Measurements from ENCODE around the gene NCS1. TPM values are rescaled to one million over a fixed set of nuclear protein-coding genes. Genes with fewer than 3 reads are reported as not detected.

Gene NCS1
- total RNA-seq, 1 donor from 2014 or later = 312 TPM

GRCh38 chr9:130241198-130241535 lies 69.0 kb downstream of the NCS1 start:
- H3K36me3 Mint-ChIP-seq (ENCODE audit: unreplicated experiment) = no peaks in the 10 kb centered on the region
- peaks cover 7% of the 10 kb centered on the region for H3K9me3 Mint-ChIP-seq (ENCODE audit: unreplicated experiment)
- no peak for TF ChIP-seq CTCF (IDR thresholded peaks at IDR 0.05; ENCODE audit: partially characterized antibody, unreplicated experiment)
- no peak for DNase-seq
- H3K4me3 Mint-ChIP-seq (ENCODE audit: unreplicated experiment) = no peak overlapping the region
- H3K27ac Mint-ChIP-seq (ENCODE audit: unreplicated experiment) = no peak overlapping the region
- peaks cover 21% of the 10 kb centered on the region for H3K4me1 Mint-ChIP-seq (ENCODE audit: low read depth, unreplicated experiment)
- H3K27me3 Mint-ChIP-seq (ENCODE audit: unreplicated experiment) = peaks cover 9% of the 10 kb centered on the region

GRCh38 chr9:130242270-130243014 lies 70.2 kb downstream of the NCS1 start:
- Mint-ChIP-seq H3K27me3 (ENCODE audit: unreplicated experiment) (peaks cover 9% of the 10 kb centered on the region), H3K27ac (ENCODE audit: unreplicated experiment) (peak overlapping the region; percentile 62), H3K4me3 (ENCODE audit: unreplicated experiment) (peak overlapping the region; percentile 55), H3K9me3 (ENCODE audit: unreplicated experiment) (peaks cover 7% of the 10 kb centered on the region), H3K36me3 (ENCODE audit: unreplicated experiment) (no peaks in the 10 kb centered on the region), H3K4me1 (ENCODE audit: low read depth, unreplicated experiment) (peaks cover 19% of the 10 kb centered on the region)
- DNase-seq = no peak
- no peak for TF ChIP-seq CTCF (IDR thresholded peaks at IDR 0.05; ENCODE audit: partially characterized antibody, unreplicated experiment)

GRCh38 chr9:130243015-130243881 lies 71.0 kb downstream of the NCS1 start:
- H3K9me3 Mint-ChIP-seq (ENCODE audit: unreplicated experiment) = peaks cover 7% of the 10 kb centered on the region
- no peaks in the 10 kb centered on the region for H3K36me3 Mint-ChIP-seq (ENCODE audit: unreplicated experiment)
- H3K27ac Mint-ChIP-seq (ENCODE audit: unreplicated experiment) = peak overlapping the region; percentile 62
- peak; percentile 99 for TF ChIP-seq CTCF (IDR thresholded peaks at IDR 0.05; ENCODE audit: partially characterized antibody, unreplicated experiment)
- peak; percentile 89 for DNase-seq
- peaks cover 17% of the 10 kb centered on the region for H3K4me1 Mint-ChIP-seq (ENCODE audit: low read depth, unreplicated experiment)
- H3K4me3 Mint-ChIP-seq (ENCODE audit: unreplicated experiment) = peak overlapping the region; percentile 55
- peaks cover 9% of the 10 kb centered on the region for H3K27me3 Mint-ChIP-seq (ENCODE audit: unreplicated experiment)

DNA sequence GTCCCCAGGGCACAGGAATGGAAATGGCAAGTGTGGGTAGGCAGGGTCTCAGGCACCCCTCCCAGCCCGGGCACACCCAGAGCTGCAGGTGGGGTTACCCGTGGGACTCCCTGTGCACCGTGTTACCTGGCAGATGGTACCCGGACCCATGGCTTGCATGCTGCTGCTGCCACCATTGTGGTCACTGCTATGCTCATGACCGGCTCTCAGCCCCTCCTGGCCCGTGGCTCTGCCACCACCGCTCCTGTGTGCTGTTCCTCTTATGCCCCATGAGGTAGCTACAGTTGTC lies 71.6 kb downstream of the NCS1 start:
- Mint-ChIP-seq H3K27ac (ENCODE audit: unreplicated experiment) (no peak overlapping the region), H3K4me1 (ENCODE audit: low read depth, unreplicated experiment) (peaks cover 18% of the 10 kb centered on the region), H3K27me3 (ENCODE audit: unreplicated experiment) (peaks cover 9% of the 10 kb centered on the region), H3K9me3 (ENCODE audit: unreplicated experiment) (peaks cover 7% of the 10 kb centered on the region), H3K36me3 (ENCODE audit: unreplicated experiment) (no peaks in the 10 kb centered on the region), H3K4me3 (ENCODE audit: unreplicated experiment) (no peak overlapping the region)
- no peak for TF ChIP-seq CTCF (IDR thresholded peaks at IDR 0.05; ENCODE audit: partially characterized antibody, unreplicated experiment)
- DNase-seq = no peak
